Hepatocyte (in vitro differentiated cells): ENCODE results near the gene FABP7.

Source experiments
- CTCF ChIP-seq: fragments of 200-600 bp; sonication (generic); IDR thresholded peaks from 2 replicates; pipeline ENCODE4 v1.5.1; 2016; ENCODE audit warnings: antibody characterized with exemption, mild to moderate bottlenecking; ENCODE audit not compliant: poor library complexity
- EZH2 ChIP-seq: fragments of 200-600 bp; sonication (generic); IDR thresholded peaks from 2 replicates; pipeline ENCODE4 v1.6.1; 2016; ENCODE audit warnings: antibody characterized with exemption, mild to moderate bottlenecking, borderline replicate concordance

GRCh38 chr6:122749451-122750050 is 30.0 kb upstream of the FABP7 start:
- no peak for TF ChIP-seq CTCF
- no peak for TF ChIP-seq EZH2
